Measurements from ENCODE around the gene AFAP1L2. TPM values are rescaled to one million over a fixed set of nuclear protein-coding genes. Genes with fewer than 3 reads are reported as not detected.

AFAP1L2 gene
- total and polyA plus RNA-seq, 2 donors (not counting 1 experiment from before 2014, with no cell fraction given), result 4.7 to 4.9 TPM

GRCh38 chr10:114307731-114308130, 96.6 kb downstream of the AFAP1L2 start:
- Histone ChIP-seq H3K79me2 (ENCODE audit: control insufficient read depth, insufficient read depth, low read length) (no peaks in the 10 kb centered on the region), H3K36me3 (replicated peaks in 1 of 2; ENCODE audit: control extremely low read depth in 1 of 2, control insufficient read depth in 1 of 2, extremely low read depth in 1 of 2, insufficient read depth in 2 of 2, low read length in 1 of 2) (no peaks in the 10 kb centered on the region), H4K20me1 (ENCODE audit: control insufficient read depth, insufficient read depth, low read length, poor library complexity, severe bottlenecking) (no peaks in the 10 kb centered on the region), H3K27me3 (replicated peaks in 1 of 4; ENCODE audit: control extremely low read depth in 1 of 4, control insufficient read depth in 3 of 4, insufficient read depth in 4 of 4, low read length in 3 of 4) (no peaks in the 10 kb centered on the region), H3K9ac (ENCODE audit: low read length) (no peak overlapping the region), H3K4me3 (ENCODE audit: control extremely low read depth in 1 of 5, extremely low read depth in 1 of 5, insufficient read depth in 1 of 5, low read depth in 2 of 5, low read length in 4 of 5) (no peak overlapping the region), H2AFZ (ENCODE audit: insufficient read depth, low read depth, low read length, poor library complexity, severe bottlenecking) (no peak overlapping the region), H3K4me2 (replicated peaks; ENCODE audit: low read depth, low read length, poor library complexity, severe bottlenecking) (no peak overlapping the region), H3K4me1 (ENCODE audit: control insufficient read depth in 2 of 2, insufficient read depth in 2 of 2, low read length in 2 of 2) (peaks cover 0 to 10% of the 10 kb centered on the region in 2 donors), H3K27ac (ENCODE audit: low read length in 2 of 2) (no peak overlapping the region), H3K9me3 (ENCODE audit: control extremely low read depth in 1 of 3, control insufficient read depth in 2 of 3, insufficient read depth in 1 of 3, low read length in 2 of 3) (no peaks in the 10 kb centered on the region)
- no peak overlapping the region for H3K4me3 Mint-ChIP-seq
- WGBS (ENCODE audit: insufficient coverage), result 80% methylated on average over 10 of the region's 10 CpGs
- intact Hi-C loops (cut with micrococcal nuclease), result loop anchor here (10.0 kb wide), 1 partner anchor 127 kb away; no protein-coding TSS in a partner anchor
- no peak overlapping the region for H3K27ac Mint-ChIP-seq
- no peak for DNase-seq
- no peak for ATAC-seq (ENCODE audit: low read depth)
- peaks cover 13% of the 10 kb centered on the region for H3K4me1 Mint-ChIP-seq
- TF ChIP-seq EZH2 (IDR thresholded peaks at IDR 0.05; ENCODE audit: borderline replicate concordance, insufficient read depth, low read depth, low read length, poor library complexity, severe bottlenecking) (no peak), CTCF (IDR thresholded peaks at IDR 0.05) (no peak)
- POLR2A ChIA-PET, result no interaction called here
- CTCF ChIA-PET, result interaction anchor here (0.8 to 2.3 kb wide), 3 partner anchors 387 to 820 kb away, joined by 3 to 11 read pairs (median 3); no protein-coding TSS in a partner anchor
- no peaks in the 10 kb centered on the region for H3K9me3 Mint-ChIP-seq (ENCODE audit: insufficient read depth)
- H3K27me3 Mint-ChIP-seq, result no peaks in the 10 kb centered on the region

GRCh38 chr10:114306116-114306973, 98.0 kb downstream of the AFAP1L2 start:
- H3K4me3 Mint-ChIP-seq, result no peak overlapping the region
- no peak for TF ChIP-seq CTCF (IDR thresholded peaks at IDR 0.05)
- TF ChIP-seq EZH2 (IDR thresholded peaks at IDR 0.05; ENCODE audit: borderline replicate concordance, insufficient read depth, low read depth, low read length, poor library complexity, severe bottlenecking), result no peak

More at GRCh38 chr10:114306116-114306973, 98.0 kb downstream of the AFAP1L2 start:
- no peak for ATAC-seq (ENCODE audit: low read depth)
- DNase-seq, result no peak
- Histone ChIP-seq H2AFZ (ENCODE audit: insufficient read depth, low read depth, low read length, poor library complexity, severe bottlenecking) (no peak overlapping the region), H3K4me1 (ENCODE audit: control insufficient read depth in 2 of 2, insufficient read depth in 2 of 2, low read length in 2 of 2) (peaks cover 0 to 10% of the 10 kb centered on the region in 2 donors), H3K36me3 (replicated peaks in 1 of 2; ENCODE audit: control extremely low read depth in 1 of 2, control insufficient read depth in 1 of 2, extremely low read depth in 1 of 2, insufficient read depth in 2 of 2, low read length in 1 of 2) (peaks cover 0 to 2% of the 10 kb centered on the region in 2 experiments), H3K27me3 (replicated peaks in 1 of 4; ENCODE audit: control extremely low read depth in 1 of 4, control insufficient read depth in 3 of 4, insufficient read depth in 4 of 4, low read length in 3 of 4) (no peaks in the 10 kb centered on the region), H3K79me2 (ENCODE audit: control insufficient read depth, insufficient read depth, low read length) (no peaks in the 10 kb centered on the region), H3K9me3 (ENCODE audit: control extremely low read depth in 1 of 3, control insufficient read depth in 2 of 3, insufficient read depth in 1 of 3, low read length in 2 of 3) (no peaks in the 10 kb centered on the region), H4K20me1 (ENCODE audit: control insufficient read depth, insufficient read depth, low read length, poor library complexity, severe bottlenecking) (no peaks in the 10 kb centered on the region), H3K4me2 (replicated peaks; ENCODE audit: low read depth, low read length, poor library complexity, severe bottlenecking) (no peak overlapping the region), H3K9ac (ENCODE audit: low read length) (no peak overlapping the region), H3K27ac (ENCODE audit: low read length in 2 of 2) (no peak overlapping the region), H3K4me3 (ENCODE audit: control extremely low read depth in 1 of 5, extremely low read depth in 1 of 5, insufficient read depth in 1 of 5, low read depth in 2 of 5, low read length in 4 of 5) (no peak overlapping the region)
- Mint-ChIP-seq H3K27ac (no peak overlapping the region), H3K4me1 (peaks cover 13% of the 10 kb centered on the region), H3K27me3 (no peaks in the 10 kb centered on the region), H3K9me3 (ENCODE audit: insufficient read depth) (no peaks in the 10 kb centered on the region)
- ChIA-PET POLR2A (no interaction called here), CTCF (interaction anchor here (2.3 kb wide), 1 partner anchor 479 kb away, joined by 11 read pairs; no protein-coding TSS in a partner anchor)
- intact Hi-C loops (cut with micrococcal nuclease), result loop anchor here (10.0 kb wide), 1 partner anchor 128 kb away; no protein-coding TSS in a partner anchor
- WGBS (ENCODE audit: insufficient coverage), result 92% methylated on average over 9 of the region's 19 CpGs
